CD4-positive, alpha-beta T cell treated with Interleukin-17A for 1 hour (primary cell): Measurements from ENCODE around the gene MAP3K7.

ENCODE experiments used
- DNase-seq: peaks from one replicate; pipeline ENCODE4 v3.0.0-alpha.2; 2020

MAP3K7 gene

DNA sequence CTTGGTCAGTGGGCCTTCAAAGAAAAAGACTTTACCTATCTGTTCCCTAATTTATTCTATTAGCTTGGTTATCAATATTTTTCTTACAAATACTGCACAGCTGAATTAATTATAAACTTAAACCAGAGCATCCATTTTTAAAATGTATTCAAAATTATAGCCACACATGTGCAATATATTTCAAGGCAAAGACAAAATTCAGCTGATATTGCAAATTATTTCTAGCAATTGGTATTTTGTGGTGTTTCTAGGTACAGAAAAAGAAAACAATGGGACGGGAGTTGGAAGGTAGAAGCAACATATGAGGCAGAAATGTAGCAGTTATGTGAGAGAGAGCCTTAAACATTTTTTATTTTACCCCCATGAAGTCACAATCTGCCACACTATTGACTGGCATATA is 64.9 kb downstream of the MAP3K7 start:
- no peak for DNase-seq

DNA sequence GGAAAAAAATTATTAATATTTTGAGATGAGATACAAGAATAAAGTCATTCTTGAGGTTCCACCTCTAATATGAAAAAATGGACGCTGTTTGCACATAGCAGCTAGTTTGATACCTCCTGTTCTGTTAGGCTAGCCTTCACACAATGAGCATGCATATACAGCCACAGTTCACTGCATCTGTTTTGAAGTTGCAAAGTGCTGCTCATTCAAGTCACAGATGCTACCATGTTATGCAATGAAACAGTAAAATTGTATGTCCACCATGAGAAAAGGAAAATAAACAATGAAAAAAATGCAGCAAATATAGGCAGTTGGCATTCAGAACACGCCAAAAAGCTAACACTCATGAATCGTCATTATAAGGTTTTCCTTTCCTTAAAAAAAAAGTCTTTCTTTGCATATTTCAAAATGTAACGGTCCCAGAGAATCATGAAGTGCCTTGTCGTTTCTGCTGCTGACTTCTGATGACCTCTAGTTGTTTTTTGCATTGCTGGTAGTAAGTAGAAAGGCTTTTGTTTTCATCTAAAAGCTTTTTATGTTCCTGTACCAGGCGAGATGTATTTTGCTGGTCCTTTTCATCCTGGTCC is 70.7 kb downstream of the MAP3K7 start:
- DNase-seq: no peak

DNA sequence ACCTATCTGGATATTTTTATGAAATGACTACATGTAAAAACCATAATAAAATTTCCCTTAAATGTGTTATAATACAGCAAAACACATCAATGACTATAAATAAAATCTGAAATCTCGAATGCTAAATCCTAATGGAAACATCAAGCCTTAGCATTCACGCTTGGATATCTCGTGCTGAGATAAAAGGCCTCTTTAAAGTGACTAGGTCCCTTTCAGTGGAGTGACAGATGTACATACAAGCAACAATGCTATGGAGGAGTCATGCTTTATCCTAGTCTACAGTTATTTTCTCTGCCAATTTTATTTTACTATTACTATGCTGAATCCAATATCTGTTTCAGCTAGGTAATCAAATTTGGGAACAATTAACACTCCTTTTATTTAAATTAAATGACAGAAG is 72.4 kb downstream of the MAP3K7 start:
- no peak for DNase-seq

DNA sequence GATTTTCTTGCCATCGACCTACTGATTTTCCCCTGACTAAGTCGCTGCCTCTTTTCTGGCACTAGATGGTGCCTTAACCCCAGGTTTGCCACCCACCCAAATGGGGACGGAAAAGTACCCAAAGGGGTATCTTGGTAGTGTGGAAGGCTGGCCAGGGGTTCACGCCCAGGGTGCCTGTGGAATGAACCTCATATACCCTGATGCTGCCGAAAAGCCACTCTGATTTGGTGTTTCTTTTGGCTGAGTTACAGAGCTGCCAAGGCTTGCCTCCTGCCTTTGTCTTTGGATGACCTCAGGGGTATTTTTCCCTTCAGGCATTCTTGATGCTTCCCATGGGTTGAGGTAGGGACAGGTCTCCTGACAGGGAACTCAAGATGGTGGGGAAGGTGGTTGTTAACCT is 78.1 kb downstream of the MAP3K7 start:
- no peak for DNase-seq

DNA sequence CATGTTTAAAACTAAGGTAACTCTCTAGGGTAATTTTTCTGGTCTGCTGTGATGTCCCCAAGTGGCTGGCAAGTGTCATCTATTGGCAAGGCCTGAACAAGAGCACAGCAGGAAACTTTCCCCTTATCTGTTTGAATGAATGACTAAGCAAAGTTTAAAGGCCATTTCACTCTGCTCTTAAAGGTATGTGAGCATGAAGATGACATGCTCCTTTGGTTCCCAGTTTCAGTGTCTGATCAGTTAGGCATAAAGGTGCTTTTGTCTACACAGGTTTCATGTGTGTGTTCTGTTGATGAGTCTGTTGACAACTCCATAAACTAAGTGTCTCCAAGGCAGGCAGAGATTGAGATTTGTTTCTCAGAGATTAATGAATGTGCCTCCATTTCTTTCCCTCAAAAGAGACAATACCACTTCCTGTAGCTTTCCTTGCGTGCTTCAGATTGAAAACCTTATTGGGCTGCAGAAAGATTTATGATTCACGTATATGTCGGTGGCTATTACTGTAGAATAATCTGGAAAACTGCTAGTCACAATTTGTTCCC is 83.9 kb downstream of the MAP3K7 start:
- DNase-seq: no peak

DNA sequence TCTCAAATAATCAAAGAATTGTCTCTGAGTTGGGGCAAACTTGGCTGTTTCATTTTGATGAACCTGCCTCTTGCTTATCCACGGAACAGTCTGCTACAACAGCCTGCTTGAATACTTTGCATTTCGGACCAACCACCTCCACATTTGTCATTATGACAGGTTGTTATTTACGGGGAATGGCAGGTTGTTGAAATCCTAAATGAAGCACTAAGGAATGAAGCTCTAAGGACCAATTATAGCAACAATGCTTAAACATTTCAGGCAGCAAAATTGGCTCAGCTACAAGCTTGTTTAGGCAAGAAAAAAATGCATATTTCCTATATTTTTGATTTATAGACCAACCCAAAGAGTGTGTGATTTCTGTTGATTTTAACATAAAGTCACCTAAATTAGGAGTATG is 84.5 kb downstream of the MAP3K7 start:
- DNase-seq: no peak

DNA sequence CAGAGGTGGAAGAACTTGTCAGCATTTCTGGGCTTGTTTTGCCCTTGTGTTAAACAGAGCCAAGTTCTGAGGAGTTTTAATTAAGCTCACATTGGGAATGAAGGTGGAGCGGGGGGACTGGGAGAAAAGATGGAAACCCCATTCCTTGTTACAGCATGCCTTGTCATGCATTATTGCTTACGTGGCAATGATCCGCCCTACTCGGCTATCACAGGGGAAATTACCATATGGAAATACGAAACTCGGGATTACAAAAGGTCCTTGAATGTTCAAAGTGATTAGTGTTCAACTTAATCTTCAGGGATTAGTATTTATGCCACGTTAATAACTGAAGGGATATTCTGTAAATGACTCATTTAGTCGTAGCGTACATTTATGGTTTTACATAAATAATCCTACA is 86.4 kb downstream of the MAP3K7 start:
- no peak for DNase-seq

DNA sequence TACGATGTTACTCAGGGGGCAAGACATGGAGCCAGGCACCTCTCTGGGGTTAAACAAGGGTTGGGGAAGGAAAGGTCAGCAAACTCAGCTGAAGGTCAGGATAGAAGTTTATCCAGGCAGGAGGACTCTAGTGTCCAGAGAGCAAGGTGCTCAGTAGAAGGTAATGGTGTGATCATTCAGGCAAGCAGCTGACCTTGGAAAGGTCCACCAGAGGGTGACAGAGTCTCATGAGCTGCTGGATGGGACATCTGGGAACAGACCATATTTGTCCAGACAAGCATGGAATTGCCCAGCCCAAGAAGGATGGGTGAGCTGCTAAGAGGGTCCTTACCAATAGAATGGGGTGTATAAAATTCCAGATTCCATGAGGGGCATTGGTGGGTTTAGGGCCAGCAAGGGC is 89.5 kb downstream of the MAP3K7 start:
- DNase-seq: no peak

DNA sequence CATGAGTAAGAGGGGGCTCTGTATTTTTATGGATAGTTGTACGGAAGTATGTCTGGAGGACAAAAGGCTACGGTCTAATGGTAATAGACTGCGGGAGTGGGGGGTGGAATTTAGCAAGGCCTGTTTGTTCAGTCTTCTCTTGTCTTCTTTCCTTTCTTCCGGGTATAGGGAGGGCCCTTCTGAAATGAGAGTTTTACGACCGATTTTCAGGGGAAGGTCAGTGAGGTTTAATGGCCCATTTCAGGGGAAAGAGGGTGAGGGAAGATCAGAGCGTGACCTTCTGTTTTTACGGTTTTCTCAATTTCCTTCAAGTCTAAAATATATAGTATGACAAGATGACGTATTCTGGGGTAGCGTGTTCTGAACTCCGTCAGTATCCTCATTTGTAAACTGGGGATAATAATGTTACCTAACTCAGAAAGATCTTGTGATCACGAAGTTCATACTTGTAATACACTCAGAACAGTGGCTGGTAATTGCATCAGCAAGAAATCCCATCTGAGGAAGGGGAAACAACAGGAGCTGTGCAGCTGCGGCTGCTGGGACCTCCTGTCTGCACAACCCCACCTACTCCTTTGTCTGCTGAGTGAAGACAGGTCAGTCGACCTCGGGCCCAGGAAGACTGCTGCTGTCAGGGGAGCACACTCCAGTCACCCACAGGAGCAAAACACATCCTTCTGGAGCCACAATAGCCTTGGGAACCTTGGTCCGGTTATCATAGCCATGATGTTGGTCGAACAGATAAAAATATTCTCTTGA is 90.4 kb downstream of the MAP3K7 start:
- no peak for DNase-seq

DNA sequence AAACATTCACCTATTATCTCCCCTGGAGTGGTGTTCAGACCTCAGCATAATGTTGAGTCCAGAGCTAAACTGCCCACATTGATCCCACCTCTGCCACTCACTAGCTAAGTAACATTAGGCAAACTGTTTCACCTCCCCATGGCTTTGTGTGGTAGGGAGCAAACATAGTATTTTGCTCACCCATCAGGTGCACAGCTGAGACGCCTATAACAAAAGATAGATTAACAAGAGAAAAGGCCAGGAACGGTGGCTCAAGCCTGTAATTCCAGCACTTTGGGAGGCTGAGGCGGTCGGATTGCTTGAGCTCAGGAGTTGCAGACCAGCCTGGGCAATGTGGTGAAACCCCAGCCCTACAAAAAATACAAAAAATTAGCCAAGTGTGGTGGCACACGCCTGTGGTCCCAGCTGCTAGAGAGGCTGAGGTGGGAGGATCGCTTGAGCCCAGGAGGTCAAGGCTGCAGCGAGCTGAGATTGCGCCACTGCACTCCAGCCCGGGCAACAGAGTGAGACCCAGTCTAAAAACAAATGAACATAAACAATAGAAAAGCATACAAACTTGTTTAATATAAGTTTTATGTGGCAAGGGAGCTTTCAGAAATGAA is 91.6 kb downstream of the MAP3K7 start:
- DNase-seq: no peak

DNA sequence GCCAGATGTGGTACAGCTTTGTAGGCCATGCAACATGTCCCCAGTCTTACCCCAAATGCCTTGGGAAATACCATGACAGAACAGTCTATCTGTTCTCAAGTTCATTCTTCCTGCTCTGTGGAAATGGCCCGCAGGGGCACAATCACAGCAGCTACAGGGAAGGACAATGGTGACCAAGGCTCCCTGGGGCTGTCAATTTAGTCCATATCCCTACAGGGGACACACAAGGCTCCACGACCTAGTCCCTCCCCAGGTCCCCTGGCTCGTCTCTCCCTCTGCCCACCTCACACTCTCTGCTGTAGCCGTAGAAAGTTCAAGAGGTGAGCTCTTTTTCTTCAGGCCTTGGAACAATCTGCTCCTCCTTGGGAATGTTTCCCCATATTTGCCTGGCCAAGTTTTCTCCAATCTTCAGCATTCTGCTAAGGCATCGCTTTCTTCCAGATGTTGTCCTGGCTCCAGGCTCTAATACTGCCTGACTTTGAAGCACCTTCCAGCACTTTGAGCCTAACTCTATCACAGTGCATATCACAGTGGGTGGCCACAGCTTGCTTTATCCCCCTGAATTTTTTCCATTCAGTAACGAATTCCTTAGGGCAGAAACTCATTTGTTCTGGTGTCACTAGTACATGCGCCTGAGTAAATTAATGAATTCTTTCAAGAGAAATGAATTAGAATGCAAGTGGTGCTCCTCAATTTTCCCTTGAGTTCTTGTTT is 92.6 kb downstream of the MAP3K7 start:
- DNase-seq: no peak

DNA sequence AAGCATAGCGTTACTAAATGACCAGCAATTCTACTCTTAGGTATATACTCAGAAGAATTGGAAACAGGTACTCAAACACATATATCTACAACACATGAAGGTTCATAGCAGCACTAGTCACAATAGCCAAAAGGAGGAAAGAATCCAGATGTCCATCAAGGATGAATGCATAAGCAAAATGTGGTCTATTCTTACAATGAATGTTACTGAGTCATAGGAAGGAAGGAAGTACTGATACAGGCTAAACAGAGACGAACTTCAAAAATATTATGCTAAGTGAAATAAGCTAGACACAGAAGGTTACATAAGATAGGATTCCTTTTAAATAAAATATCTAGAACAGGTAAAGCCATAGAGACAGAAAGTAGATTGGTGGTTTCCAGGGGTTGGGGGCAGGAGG is 93.5 kb downstream of the MAP3K7 start:
- DNase-seq: no peak

DNA sequence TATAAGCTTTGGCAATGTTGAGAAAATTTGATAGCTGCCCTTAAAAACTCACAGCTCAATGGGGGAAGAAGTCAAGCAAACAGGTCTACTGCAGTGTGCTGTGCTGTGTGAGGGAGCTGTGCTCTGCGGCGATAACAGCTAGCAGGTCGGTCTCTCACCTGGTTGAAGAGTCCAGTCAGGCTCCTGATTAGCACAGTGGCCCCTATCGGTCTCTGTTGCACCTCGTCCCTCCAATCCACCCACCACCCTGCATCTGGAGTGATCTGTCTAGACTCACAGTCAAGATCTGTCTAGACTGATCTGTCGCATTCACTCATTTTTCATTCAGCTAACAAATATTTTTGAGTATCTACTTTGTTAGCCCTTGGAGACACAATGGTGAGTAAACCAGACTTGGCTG is 94.1 kb downstream of the MAP3K7 start:
- no peak for DNase-seq

DNA sequence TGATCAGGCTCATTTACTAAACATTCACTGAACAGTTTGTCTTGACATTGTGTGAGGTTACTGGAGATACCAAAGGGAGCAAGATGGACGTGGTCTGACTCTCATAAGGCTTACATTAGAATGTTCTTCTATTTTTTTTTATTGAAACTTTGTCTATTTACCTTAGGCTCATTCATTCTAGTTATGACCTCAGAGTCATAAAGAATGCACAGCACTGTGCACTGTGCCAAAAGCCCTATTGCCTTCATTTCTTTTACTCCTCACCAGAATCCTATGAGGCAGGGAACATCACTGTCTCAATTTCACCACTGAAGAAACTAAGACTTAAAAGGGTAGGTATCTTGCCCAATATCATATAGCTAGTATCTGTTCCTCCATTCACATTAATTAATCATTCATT is 94.5 kb downstream of the MAP3K7 start:
- no peak for DNase-seq

DNA sequence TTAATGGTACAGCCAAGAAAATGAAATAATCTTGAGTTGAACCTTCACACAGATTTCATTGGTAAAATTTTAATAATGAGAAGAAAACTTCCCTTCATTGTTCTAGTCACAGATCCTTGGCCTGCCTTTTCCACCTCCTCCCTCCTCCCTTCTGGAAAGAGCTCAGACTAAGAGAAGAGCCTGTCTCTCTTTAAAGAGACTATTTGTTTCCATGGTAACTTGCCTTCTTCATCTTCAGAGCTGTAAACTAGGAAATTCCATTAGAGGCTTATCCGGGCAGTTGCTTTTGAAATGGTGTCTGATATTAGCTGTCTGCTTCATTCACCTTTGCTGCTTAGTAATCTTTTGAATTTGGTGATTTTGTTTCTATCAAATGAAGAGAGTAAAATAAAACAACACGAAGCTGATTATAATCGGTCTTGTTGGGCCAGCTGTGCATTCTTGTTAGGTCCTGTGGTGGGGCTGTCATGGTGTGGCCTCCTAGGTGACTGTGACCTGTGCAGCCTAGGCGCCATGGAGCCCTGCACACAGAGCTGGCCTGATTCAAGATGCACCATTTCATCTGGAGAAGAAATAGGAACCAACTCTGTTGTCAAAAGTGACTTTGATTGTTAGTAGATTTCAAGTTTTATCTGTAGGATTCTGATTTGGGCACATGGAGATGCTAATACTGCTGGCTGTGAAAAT is 96.7 kb downstream of the MAP3K7 start:
- DNase-seq: no peak

DNA sequence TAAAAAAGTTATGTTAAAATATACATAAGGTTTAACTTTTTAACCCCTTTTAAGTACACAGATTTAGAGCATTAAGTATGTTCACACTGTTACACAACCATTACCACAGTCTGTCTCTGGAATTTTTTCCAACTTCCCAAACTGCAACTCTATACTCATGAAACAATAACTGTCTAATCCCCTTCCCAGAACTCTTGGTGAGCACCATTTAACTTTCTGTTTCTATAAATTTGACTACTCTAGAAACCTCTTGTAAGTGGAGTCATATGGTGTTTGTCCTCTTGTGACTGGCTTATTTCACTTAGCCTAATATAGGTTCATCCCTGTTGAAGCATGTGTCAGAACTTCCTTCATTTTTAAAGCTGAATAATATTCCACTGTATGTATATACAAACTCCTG is 98.1 kb downstream of the MAP3K7 start:
- no peak for DNase-seq

DNA sequence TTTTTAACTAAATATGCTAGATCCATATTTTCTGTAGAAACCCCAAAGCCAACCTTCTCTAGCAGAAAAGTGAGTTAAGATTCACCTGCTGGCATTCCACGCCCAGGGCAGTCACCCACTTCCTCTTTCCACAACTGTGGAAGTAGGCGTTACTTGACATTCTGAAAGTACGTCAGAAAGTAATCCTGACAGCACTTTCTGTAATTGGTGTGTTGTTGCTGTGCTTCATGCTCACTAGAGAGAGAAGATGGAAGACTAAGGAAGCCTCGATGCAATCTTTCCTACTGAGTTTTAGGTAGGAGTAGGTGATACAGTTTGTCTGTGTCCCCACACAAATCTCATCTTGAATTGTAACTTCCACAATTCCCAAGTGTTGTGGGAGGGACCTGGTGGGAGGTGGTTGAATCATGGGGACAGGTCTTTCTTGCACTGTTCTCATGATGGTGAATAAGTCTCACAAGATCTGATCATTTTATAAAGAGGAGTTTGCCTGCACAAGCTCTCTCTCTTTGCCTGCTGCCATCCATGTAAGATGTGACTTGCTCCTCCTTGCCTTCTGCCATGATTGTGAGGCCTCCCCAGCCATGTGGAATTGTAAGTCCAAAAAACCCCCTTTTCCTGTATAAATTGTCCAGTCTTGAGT is 101.1 kb downstream of the MAP3K7 start:
- no peak for DNase-seq

DNA sequence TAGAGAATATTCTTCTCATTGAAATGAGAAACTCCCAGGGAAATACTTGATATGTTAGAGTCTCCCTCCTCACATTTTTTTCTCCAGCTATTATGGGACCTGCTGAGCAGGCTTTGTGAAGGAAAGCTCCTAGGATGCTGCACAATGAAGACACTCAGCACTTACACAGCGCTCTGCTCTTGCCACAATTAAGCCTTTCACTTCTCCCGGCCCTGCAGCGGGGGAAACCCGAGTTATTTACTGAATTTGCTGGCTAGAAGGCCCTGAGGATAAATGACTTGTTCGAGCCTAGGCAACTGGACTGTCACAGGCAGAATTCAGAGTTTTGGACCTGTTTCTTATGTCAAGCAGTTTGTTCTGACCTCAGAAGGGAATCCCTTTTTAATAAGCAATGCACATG is 102.0 kb downstream of the MAP3K7 start:
- DNase-seq: no peak

DNA sequence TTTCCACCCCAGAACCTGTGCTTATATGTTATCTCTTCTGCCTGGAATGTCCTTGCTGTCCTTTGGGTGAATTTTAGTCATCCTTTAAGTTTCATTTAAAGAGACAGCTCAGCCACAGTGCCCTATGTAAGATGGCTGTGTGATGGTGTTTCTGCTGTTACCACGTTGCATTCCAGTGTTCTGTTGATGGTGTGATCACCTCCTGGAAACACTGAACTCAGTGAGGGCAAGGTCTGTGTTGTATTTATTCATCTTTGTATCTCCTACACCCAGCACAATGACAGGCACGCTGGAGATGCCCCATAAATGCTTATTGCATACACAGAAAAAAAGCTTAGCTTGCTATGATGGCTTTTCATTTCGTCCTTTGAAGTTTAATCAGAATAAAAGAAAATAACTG is 102.5 kb downstream of the MAP3K7 start:
- no peak for DNase-seq

DNA sequence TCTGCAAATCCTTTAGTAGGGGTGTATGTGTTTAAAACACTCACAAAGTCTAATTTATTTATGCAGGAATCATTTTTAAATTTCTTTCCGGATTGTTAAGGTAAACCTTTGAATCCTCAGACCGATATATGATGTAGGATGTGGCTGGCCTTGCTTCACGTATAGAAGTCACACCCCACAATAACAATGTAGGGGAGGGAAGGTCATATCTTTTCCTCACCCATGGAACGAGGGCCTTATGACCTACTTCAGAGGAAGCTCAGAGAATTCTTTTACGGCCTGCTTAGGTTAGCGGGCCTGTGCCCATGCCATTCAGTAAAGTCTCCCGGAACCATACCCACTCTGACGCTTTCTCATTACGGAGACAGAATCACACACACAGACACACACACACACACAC is 102.9 kb downstream of the MAP3K7 start:
- no peak for DNase-seq

DNA sequence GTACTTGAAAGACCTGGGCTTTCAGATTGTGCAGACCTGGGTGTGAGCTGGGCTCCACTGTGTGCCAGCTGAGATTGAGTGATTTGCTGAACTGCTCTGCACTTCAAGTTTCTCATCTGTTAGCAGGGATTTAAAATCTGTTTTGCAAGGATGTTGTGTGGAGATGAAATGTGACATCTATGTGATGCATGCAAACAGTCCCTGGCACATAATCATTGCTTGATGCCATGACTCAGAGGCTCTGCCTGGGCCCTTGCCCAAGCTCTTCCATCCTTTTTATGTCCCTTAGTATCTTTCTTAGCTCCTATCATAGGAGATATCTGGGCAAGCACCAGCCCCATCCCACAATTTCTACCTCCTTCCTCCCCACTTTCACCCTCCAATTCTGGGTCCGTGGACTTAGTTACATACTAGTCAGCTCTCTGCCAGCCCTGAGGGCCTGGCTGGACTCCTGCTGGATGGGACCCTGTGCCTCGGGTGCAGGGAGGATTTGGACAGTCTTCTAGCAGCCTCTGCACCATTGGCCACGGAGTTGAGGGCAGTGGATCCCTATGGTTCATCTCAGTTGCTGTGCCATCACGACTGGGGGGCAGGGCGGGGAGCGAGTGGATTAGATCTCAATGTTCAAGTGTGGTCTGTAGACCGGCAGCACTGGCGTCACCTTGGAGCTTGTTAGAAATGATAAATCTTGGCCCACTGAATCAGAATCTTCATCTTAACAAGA is 103.6 kb downstream of the MAP3K7 start:
- no peak for DNase-seq

DNA sequence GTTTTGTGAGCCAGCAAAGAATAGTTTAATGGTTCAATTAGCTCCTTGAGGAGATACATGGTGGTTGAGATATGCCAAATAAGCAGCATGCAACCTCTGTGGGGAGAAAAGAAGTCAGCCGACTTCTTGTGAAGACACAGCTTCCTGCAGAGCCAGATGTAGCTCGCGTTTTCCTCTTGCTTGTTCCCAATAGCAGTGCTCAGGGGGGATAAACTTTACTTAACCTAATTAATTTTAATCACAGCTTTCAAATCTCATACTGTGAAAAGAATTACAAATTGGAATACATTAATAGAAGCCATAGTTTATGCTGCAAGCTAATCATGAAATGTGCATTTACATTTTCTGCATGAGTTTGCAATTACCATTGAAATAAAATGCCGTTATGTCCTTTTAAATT is 106.2 kb downstream of the MAP3K7 start:
- DNase-seq: no peak
